WTC11 (cell line): Measurements from ENCODE around the gene CRKL. TPM values are rescaled to one million over a fixed set of nuclear protein-coding genes. Genes with fewer than 3 reads are reported as not detected.

Experiments
- ATAC-seq: fragments of 200-7000 bp; cut with Tn5 transposase; 2 replicates; pipeline ENCODE4 v1.10.0; 2021; ENCODE audit warnings: mild to moderate bottlenecking, moderate library complexity
- CTCF ChIA-PET: fragments of 300-600 bp; sonication (Branson Sonifier 250); formaldehyde crosslinking; loops from one replicate; lab custom pipeline; 2021; ENCODE audit warnings: antibody characterized with exemption; lab: Charles Lee
- POLR2A ChIA-PET: fragments of 350-600 bp; sonication (Branson Sonifier 250); formaldehyde crosslinking; loops from one replicate; lab custom pipeline; 2021; ENCODE audit warnings: antibody characterized with exemption; lab: Charles Lee
- DNase-seq: peaks from one replicate; pipeline ENCODE4 v3.0.0; 2021; ENCODE audit warnings: low spot score
- H3K27ac Mint-ChIP-seq: 2 replicates; pipeline ENCODE4 v1.8.0; 2021; ENCODE audit warnings: mixed read lengths
- H3K27me3 Mint-ChIP-seq: 2 replicates; pipeline ENCODE4 v1.8.0; 2021; ENCODE audit warnings: low read depth, mild to moderate bottlenecking, moderate library complexity, mixed read lengths
- H3K36me3 Mint-ChIP-seq: 2 replicates; pipeline ENCODE4 v1.8.0; 2021; ENCODE audit warnings: mixed read lengths
- H3K4me1 Mint-ChIP-seq: 2 replicates; pipeline ENCODE4 v1.8.0; 2022; ENCODE audit warnings: mixed read lengths
- H3K4me3 Mint-ChIP-seq: 2 replicates; pipeline ENCODE4 v1.8.0; 2021; ENCODE audit warnings: mild to moderate bottlenecking, moderate library complexity, mixed read lengths
- H3K9me3 Mint-ChIP-seq: 2 replicates; pipeline ENCODE4 v1.8.0; 2021; ENCODE audit warnings: mixed read lengths
- ARID4B ChIP-seq: sonication (generic); formaldehyde crosslinking; IDR thresholded peaks from 2 replicates; pipeline ENCODE4 v1.8.0; 2023; ENCODE audit warnings: missing genetic modification reagents, mild to moderate bottlenecking, borderline replicate concordance
- E2F4 ChIP-seq: sonication (generic); formaldehyde crosslinking; IDR thresholded peaks from 2 replicates; pipeline ENCODE4 v1.8.1; 2022; ENCODE audit warnings: low read depth, mild to moderate bottlenecking, moderate library complexity, missing genetic modification reagents, borderline replicate concordance
- ESRRA ChIP-seq: sonication (generic); formaldehyde crosslinking; IDR thresholded peaks from 2 replicates; pipeline ENCODE4 v1.8.1; 2022; ENCODE audit warnings: mild to moderate bottlenecking, missing genetic modification reagents, borderline replicate concordance
- MLX ChIP-seq: sonication (generic); formaldehyde crosslinking; IDR thresholded peaks from 2 replicates; pipeline ENCODE4 v1.8.1; 2023; ENCODE audit warnings: mild to moderate bottlenecking, missing genetic modification reagents, moderate library complexity
- OVOL2 ChIP-seq: fragments of 250-450 bp; sonication (Bioruptor Pico); IDR thresholded peaks from 2 replicates; pipeline ENCODE4 v1.9.0; 2021; ENCODE audit warnings: mild to moderate bottlenecking, borderline replicate concordance
- SP1 ChIP-seq: sonication (generic); formaldehyde crosslinking; conservative IDR thresholded peaks from 2 replicates; pipeline ENCODE4 v1.8.1; 2022; ENCODE audit warnings: missing genetic modification reagents
- TEAD1 ChIP-seq: sonication (generic); formaldehyde crosslinking; IDR thresholded peaks from 2 replicates; pipeline ENCODE4 v1.8.0; 2022; ENCODE audit warnings: mild to moderate bottlenecking, missing genetic modification reagents
- ZNF121 ChIP-seq: sonication (generic); formaldehyde crosslinking; IDR thresholded peaks from 2 replicates; pipeline ENCODE4 v1.8.0; 2023; ENCODE audit warnings: missing genetic modification reagents
- ZNF138 ChIP-seq: sonication (generic); formaldehyde crosslinking; conservative IDR thresholded peaks from 2 replicates; pipeline ENCODE4 v1.8.1; 2022; ENCODE audit warnings: mild to moderate bottlenecking, moderate library complexity, missing genetic modification reagents
- ZNF219 ChIP-seq: sonication (generic); formaldehyde crosslinking; IDR thresholded peaks from 2 replicates; pipeline ENCODE4 v1.8.0; 2023; ENCODE audit warnings: missing genetic modification reagents, mild to moderate bottlenecking, borderline replicate concordance
- ZNF281 ChIP-seq: sonication (generic); formaldehyde crosslinking; IDR thresholded peaks from 2 replicates; pipeline ENCODE4 v1.8.0; 2023; ENCODE audit warnings: mild to moderate bottlenecking, missing genetic modification reagents
- ZNF317 ChIP-seq: sonication (generic); formaldehyde crosslinking; IDR thresholded peaks from 2 replicates; pipeline ENCODE4 v1.8.1; 2023; ENCODE audit warnings: low read depth, mild to moderate bottlenecking, moderate library complexity, missing genetic modification reagents, borderline replicate concordance
- ZNF416 ChIP-seq: fragments of 250-450 bp; sonication (Bioruptor Pico); IDR thresholded peaks from 2 replicates; pipeline ENCODE4 v1.9.0; 2021; ENCODE audit warnings: mild to moderate bottlenecking, inconsistent platforms
- ZNF671 ChIP-seq: fragments of 250-450 bp; sonication (Bioruptor Pico); IDR thresholded peaks from 2 replicates; pipeline ENCODE4 v1.8.0; 2021; ENCODE audit warnings: mild to moderate bottlenecking
- ZSCAN18 ChIP-seq: fragments of 250-450 bp; sonication (Bioruptor Pico); IDR thresholded peaks from 2 replicates; pipeline ENCODE4 v2.1.2; 2022; ENCODE audit warnings: mild to moderate bottlenecking, moderate library complexity
- total RNA-seq: library from RNA; stranded (reverse); gene quantifications from 3 replicates; pipeline ENCODE4 v1.2.3, GENCODE V29; 2021
- TF ChIP-seq, protein P1 (sequence below): sonication (generic); formaldehyde crosslinking; conservative IDR thresholded peaks from 2 replicates; pipeline ENCODE4 v1.8.1; 2023; ENCODE audit warnings: mild to moderate bottlenecking, low read depth, missing genetic modification reagents, moderate library complexity
- TF ChIP-seq, protein P2 (sequence below): fragments of 250-450 bp; sonication (Bioruptor Pico); conservative IDR thresholded peaks from 2 replicates; pipeline ENCODE4 v1.9.0; 2021; ENCODE audit warnings: mild to moderate bottlenecking

The CRKL gene
- total RNA-seq, 1 experiment from 2014 or later: 114 TPM

DNA sequence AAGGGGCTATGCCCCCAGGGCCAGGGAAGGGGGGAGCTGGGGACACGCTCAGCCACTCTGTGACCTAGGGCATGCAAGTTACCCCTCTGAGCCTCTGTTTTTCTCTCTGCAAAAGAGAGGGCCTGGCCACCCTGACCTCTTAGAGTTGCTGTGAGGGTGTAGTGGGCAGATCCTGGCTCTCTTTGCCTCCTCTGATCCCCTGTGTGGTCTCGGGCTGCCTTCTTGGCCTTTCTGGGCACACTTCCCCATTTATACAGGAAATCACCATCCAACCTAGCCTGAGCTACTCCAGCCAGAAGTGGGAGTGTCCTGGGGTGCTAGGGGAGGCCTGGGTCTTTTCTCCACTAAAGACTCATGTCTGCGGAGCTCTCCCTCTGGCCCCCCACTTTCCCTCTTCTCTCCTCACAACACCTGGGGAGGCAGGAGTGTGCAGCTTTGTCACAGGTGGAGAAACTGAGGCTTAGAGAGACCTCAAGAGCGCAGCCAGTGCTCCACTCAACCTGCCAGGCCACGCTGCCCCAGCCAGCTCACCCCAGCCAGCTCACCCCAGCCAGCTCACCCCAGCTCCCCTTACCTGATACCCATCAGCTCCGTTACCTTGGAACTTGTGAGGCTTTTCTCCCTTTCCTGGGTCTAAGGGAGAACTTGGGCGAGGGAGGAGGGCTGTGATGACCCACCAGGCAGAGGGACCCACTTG, 51.2 kb downstream of the CRKL start (continued):
- no peak for TF ChIP-seq ARID4B (CRISPR knock-in tag)
- TF ChIP-seq ZNF219: no peak
- TF ChIP-seq ZNF121 (CRISPR knock-in tag): no peak
- TF ChIP-seq OVOL2 (CRISPR knock-in tag): no peak

- peaks cover 11% of the 10 kb centered on the region for H3K4me1 Mint-ChIP-seq
- ChIA-PET POLR2A (interaction anchor here (0.8 kb wide), 1 partner anchor 11 kb away, joined by 3 read pairs; the partner anchor contains the start of gene LZTR1), CTCF (interaction anchor here (0.7 to 2.0 kb wide), 3 partner anchors 11 to 972 kb away, joined by 3 to 7 read pairs (median 3); partner anchors contain the start of gene LZTR1)
- ATAC-seq (no peak), DNase-seq (no peak)
- no peak for TF ChIP-seq ZSCAN18 (CRISPR knock-in tag)
- TF ChIP-seq, protein P1, sequence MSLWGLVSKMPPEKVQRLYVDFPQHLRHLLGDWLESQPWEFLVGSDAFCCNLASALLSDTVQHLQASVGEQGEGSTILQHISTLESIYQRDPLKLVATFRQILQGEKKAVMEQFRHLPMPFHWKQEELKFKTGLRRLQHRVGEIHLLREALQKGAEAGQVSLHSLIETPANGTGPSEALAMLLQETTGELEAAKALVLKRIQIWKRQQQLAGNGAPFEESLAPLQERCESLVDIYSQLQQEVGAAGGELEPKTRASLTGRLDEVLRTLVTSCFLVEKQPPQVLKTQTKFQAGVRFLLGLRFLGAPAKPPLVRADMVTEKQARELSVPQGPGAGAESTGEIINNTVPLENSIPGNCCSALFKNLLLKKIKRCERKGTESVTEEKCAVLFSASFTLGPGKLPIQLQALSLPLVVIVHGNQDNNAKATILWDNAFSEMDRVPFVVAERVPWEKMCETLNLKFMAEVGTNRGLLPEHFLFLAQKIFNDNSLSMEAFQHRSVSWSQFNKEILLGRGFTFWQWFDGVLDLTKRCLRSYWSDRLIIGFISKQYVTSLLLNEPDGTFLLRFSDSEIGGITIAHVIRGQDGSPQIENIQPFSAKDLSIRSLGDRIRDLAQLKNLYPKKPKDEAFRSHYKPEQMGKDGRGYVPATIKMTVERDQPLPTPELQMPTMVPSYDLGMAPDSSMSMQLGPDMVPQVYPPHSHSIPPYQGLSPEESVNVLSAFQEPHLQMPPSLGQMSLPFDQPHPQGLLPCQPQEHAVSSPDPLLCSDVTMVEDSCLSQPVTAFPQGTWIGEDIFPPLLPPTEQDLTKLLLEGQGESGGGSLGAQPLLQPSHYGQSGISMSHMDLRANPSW: no peak
- TF ChIP-seq ZNF121 (CRISPR knock-in tag): no peak
- no peak for TF ChIP-seq ZNF138 (CRISPR knock-in tag)
- TF ChIP-seq SP1: no peak
- TF ChIP-seq TEAD1 (CRISPR knock-in tag): no peak
- no peak for TF ChIP-seq MLX (CRISPR knock-in tag)
- TF ChIP-seq ZNF317: no peak
- no peak for TF ChIP-seq ZNF671 (CRISPR knock-in tag)
- TF ChIP-seq ZNF281 (CRISPR knock-in tag): no peak
- TF ChIP-seq, protein P2, sequence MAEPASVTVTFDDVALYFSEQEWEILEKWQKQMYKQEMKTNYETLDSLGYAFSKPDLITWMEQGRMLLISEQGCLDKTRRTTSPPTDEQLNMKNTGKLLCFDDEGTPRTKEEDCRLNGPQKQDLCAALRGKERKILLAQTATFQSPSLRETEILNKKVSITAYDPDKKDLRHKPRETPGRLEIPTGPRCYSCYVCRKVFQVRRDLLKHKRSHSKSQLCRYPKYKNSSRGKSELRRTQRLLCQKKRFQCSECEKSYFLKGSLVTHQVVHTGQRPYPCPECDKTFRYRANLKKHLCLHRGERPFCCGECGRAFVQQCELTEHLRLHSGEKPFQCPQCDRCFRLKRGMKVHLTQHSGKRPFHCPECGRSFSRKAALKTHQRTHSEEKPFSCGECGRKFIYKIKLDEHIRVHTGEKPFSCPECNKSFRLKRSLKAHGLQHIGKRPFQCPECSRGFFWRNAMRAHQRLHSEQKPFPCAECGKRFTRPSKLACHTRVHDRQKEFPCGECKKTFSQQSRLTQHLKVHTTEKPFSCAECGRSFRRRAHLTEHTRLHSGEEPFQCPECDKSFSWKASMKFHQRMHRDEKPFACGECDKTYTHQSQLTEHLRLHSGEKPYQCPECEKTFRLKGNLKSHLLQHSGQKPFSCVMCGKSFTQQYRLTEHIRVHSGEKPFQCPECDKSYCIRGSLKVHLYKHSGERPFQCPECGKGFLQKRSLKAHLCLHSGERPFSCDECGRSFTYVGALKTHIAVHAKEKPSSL: no peak
- TF ChIP-seq ESRRA (CRISPR knock-in tag): no peak
- no peak for TF ChIP-seq ZNF416 (CRISPR knock-in tag)
- TF ChIP-seq E2F4 (CRISPR knock-in tag): no peak
- no peak overlapping the region for H3K4me3 Mint-ChIP-seq
- H3K27me3 Mint-ChIP-seq: peaks cover 49% of the 10 kb centered on the region
- no peaks in the 10 kb centered on the region for H3K9me3 Mint-ChIP-seq
- no peak overlapping the region for H3K27ac Mint-ChIP-seq
- no peaks in the 10 kb centered on the region for H3K36me3 Mint-ChIP-seq
These were observed 53.9 kb downstream of the CRKL start for GRCh38 chr22:20970939-20971657.
